Right renal pelvis (tissue), 4 donors: Measurements from ENCODE around the gene CTAG1B. TPM values are rescaled to one million over a fixed set of nuclear protein-coding genes. Genes with fewer than 3 reads are reported as not detected.
"Not testable (repeated sequence)": the region's sequence is repeated elsewhere in the genome, so short reads cannot be mapped to it uniquely, and the experiment has no call there.

ENCODE experiments used
- DNase-seq, 4 donors: peaks; one replicate each; pipeline ENCODE4 v3.0.0-alpha.2; 2013; ENCODE audit warnings: low read depth in 4 of 4, low spot score in 3 of 4, missing footprints in 1 of 4
- polyA plus RNA-seq, 4 donors: library from polyadenylated mRNA; unstranded; fragments of 120-200 nt; gene quantifications; one replicate each; pipeline ENCODE4 v1.2.1, GENCODE V29; 2013; ENCODE audit not compliant: insufficient read length in 4 of 4

Gene CTAG1B
- polyA plus RNA-seq, 4 donors = not detected

DNA sequence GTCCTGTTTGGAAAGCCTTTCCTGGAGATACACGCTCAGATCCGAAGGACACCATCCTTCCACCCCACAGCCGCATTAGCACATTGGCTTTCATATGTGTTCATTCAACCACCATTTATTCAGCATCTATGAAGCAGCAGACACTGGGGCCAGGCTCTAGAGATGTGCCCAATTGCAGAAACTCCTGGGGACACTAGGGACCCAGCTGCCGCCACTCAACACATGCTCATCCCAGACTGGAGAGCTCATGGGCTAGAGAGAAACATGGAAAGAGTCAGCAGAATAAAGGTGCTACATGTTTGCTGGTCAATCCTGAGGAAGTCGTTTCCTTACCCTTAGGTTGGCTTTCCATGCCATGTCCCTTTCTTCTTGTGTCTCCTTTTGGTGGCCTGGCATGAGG is 26.6 kb downstream of the CTAG1B start:
- DNase-seq = no peak

DNA sequence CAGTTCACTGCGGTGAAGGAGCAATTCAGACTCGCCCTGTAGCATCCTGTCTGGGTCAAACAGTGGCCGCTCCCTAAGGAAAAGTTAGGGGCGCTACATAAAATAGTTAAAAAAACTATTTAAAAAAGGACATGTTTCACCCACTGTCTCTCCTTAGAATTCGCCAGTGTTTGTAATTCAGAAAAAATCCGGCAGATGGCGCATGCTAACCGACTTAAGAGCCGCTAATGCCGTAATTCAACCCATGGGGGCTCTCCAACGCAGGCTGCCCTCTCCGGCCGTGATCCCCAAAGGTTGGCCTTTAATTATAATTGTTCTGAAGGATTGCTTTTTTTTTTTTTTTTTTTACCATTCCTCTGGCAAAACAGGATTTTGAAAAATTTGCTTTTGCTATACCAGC is 28.7 kb downstream of the CTAG1B start:
- DNase-seq = not testable (repeated sequence)

DNA sequence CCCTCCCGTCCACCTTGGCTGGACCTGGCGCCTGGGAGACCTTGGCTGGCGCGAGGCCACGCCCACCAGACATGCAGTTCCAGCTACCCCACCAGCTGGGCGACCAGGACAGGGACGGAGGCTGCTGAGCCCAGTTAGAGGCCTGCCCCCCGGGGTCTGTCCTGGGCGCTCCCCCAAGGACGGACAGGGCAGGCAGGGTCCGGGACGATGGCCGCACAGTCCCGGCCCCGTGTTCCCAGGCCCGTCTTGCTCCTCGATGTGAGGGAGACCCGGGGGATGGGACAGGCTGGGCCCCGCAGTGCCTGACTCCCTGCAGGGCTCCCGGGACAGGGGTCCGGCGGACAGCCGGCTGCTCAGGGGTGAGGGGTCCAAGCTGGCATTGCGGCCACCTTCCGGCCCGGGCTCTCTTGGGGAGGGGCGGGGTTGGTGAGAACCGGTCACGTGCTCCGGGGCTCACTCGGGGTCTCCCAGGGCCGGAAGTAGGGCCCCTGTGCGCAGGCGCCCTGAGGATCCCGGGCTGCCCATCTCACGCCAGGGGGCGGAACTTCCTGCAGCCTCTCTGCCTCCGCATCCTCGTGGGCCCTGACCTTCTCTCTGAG is 34.4 kb downstream of the CTAG1B start, which contains the start of gene CTAG1A:
Gene CTAG1A, plus strand, starts transcription at position 549 of the 599 bp plus-strand sequence. CDS start 74 bp downstream, outside the sequence.
- DNase-seq = not testable (repeated sequence)

DNA sequence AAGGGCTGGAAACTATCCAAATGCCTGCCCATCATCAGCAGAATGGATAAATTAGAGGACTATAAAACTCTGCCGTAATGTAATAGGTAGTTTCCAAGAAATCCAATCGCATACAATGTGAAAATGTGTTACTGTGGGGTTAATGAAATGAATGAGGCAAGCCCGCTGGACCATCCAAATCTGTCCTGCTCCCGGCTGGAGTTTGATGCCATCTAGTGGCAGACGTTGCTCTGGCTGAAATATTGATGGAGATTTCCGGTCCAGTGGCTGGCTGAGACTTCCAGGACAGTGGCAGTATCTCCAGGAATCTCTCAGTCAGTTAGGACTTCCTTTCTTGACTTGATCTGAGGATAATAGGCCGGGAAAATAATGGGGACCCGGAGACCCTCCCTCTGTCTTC is 36.1 kb downstream of the CTAG1B start:
- not testable (repeated sequence) for DNase-seq

DNA sequence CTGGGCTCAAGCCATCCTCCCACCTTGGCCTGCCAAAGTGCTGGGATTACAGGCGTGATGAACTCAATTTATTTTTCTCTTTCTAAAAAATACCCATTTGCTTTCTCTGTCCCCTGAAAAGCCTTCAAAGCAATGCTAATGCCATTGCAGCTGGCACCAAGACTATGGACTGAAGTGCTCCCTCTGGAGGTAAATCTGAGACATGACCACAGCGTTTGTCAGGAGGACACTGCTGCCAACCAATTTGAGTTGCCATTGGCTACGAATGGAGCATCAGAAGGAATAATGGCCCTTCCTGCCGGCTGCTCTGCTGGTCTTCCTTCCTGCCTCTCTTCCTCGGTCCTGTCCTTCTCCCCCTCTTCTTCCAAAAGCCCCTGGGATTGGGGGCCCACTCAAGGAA is 44.0 kb downstream of the CTAG1B start:
- DNase-seq = not testable (repeated sequence)

DNA sequence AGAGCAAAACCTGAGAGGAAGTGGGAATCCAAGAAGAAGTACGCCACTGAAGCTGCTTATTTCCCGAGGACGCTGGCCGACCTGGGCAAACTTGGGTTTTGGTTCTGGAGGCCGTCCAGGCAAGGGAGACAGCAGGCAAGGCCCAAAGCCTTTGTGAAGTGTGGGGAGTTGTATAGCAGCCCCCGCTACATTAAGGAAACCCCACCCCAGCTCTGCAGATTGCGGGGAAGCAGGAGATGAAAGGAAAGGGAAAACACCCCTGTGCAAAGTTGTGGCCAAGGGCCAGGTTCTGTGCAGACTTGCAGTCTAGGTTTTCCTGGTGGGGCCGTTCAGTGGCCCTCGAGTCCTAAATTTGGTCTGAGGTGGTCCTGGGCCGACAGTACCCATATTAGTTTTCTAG is 46.0 kb downstream of the CTAG1B start:
- not testable (repeated sequence) for DNase-seq

DNA sequence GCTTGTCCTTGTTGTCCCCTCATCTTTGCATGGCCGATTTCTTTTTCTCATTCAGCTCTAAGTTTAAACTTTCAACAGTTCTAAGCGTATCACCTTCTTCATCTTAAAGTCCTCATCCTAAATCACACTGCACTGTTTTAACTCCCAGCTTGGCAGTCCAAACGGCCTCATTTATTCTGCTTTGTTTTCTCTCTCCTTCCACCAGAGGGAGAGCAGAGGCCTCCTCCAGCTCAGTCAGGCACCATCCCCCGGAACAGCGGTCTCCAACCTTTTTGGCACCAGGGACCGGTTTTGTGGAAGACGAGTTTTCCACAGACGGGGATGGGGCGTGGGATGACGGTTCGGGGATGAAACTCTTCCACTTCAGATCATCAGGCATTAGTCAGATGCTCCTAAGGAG is 48.7 kb downstream of the CTAG1B start:
- not testable (repeated sequence) for DNase-seq

Other genes starting within 250 kb of the CTAG1B start
- 100 to 1,000 TPM; 393 to 586 (median 423) TPM for gene FLNA, start 244.6 kb downstream of the CTAG1B start, polyA plus RNA-seq
- gene EMD, start 240.0 kb downstream of the CTAG1B start, polyA plus RNA-seq = 10 to 100 TPM; 68.7 to 96.7 (median 74.0) TPM
- 1,000 to 10,000 TPM; 2,815 to 4,008 (median 3,095) TPM for gene RPL10, start 220.9 kb downstream of the CTAG1B start, polyA plus RNA-seq
- 10 to 100 TPM; 10.5 to 16.1 (median 14.1) TPM for gene DNASE1L1, start 210.0 kb downstream of the CTAG1B start, polyA plus RNA-seq
- 10 to 100 TPM; 26.3 to 36.4 (median 30.8) TPM for gene TAFAZZIN, start 207.7 kb downstream of the CTAG1B start, polyA plus RNA-seq
- 100 to 1,000 TPM; 155 to 184 (median 168) TPM for gene ATP6AP1, start 190.6 kb downstream of the CTAG1B start, polyA plus RNA-seq
- 100 to 1,000 TPM; 118 to 136 (median 132) TPM for gene GDI1, start 182.1 kb downstream of the CTAG1B start, polyA plus RNA-seq
- 10 to 100 TPM; 47.2 to 55.8 (median 51.6) TPM for gene FAM50A, start 175.1 kb downstream of the CTAG1B start, polyA plus RNA-seq
- 10 to 100 TPM; 38.6 to 50.2 (median 47.5) TPM for gene PLXNA3, start 161.0 kb downstream of the CTAG1B start, polyA plus RNA-seq
- gene LAGE3, start 140.0 kb downstream of the CTAG1B start, polyA plus RNA-seq = 10 to 100 TPM; 10.7 to 20.1 (median 12.4) TPM
- gene UBL4A, start 132.7 kb downstream of the CTAG1B start, polyA plus RNA-seq = 10 to 100 TPM; 27.7 to 34.8 (median 30.2) TPM
- 10 to 100 TPM; 19.3 to 27.6 (median 19.6) TPM for gene SLC10A3, start 128.7 kb downstream of the CTAG1B start, polyA plus RNA-seq
- 10 to 100 TPM; 28.3 to 44.5 (median 37.2) TPM for gene FAM3A, start 103.0 kb downstream of the CTAG1B start, polyA plus RNA-seq
- 10 to 100 TPM; 38.0 to 43.2 (median 41.0) TPM for gene G6PD, start 72.4 kb downstream of the CTAG1B start, polyA plus RNA-seq
- 10 to 100 TPM; 15.2 to 20.1 (median 16.7) TPM for gene IKBKG, start 71.7 kb downstream of the CTAG1B start, polyA plus RNA-seq
- gene CTAG1A, start 34.1 kb downstream of the CTAG1B start, polyA plus RNA-seq = not detected
- not detected for gene CTAG2, start 34.3 kb upstream of the CTAG1B start, polyA plus RNA-seq
- gene GAB3, start 131.8 kb upstream of the CTAG1B start, polyA plus RNA-seq = 1 to 10 TPM; 1.5 to 3.2 (median 2.4) TPM
- 10 to 100 TPM; 49.1 to 62.9 (median 59.5) TPM for gene DKC1, start 143.6 kb upstream of the CTAG1B start, polyA plus RNA-seq
- gene MPP1, start 186.2 kb upstream of the CTAG1B start, polyA plus RNA-seq = 10 to 100 TPM; 31.4 to 40.7 (median 34.2) TPM
- gene SMIM9, start 215.4 kb upstream of the CTAG1B start, polyA plus RNA-seq = not detected